HepG2 (cell line): ENCODE measurements around the gene PARG. TPM values are rescaled to one million over a fixed set of nuclear protein-coding genes. Genes with fewer than 3 reads are reported as not detected.

ENCODE experiments used
- ARID5B ChIP-seq: IDR thresholded peaks from 2 replicates; pipeline ENCODE4 v1.4.0; 2020; ENCODE audit warnings: mild to moderate bottlenecking, missing genetic modification reagents
- ATF7-NPFF ChIP-seq: sonication (generic); formaldehyde crosslinking; IDR thresholded peaks from 2 replicates; pipeline ENCODE4 v1.8.1; 2023; ENCODE audit warnings: mild to moderate bottlenecking, low read depth, missing genetic modification reagents, moderate library complexity
- HIVEP1 ChIP-seq: sonication (generic); formaldehyde crosslinking; IDR thresholded peaks from 2 replicates; pipeline ENCODE4 v1.4.0; 2020; ENCODE audit warnings: mild to moderate bottlenecking, missing genetic modification reagents
- HNRNPLL ChIP-seq: fragments of 200-400 bp; formaldehyde crosslinking; IDR thresholded peaks from 2 replicates; pipeline ENCODE4 v1.6.1; 2017; ENCODE audit warnings: mild to moderate bottlenecking, low read depth, low read length; ENCODE audit not compliant: poor library complexity, severe bottlenecking
- POLR2G ChIP-seq: fragments of 200-400 bp; formaldehyde crosslinking; IDR thresholded peaks from 2 replicates; pipeline ENCODE4 v1.6.1; 2018; ENCODE audit warnings: mild to moderate bottlenecking, low read depth, low read length, moderate library complexity
- WIZ ChIP-seq: sonication (generic); formaldehyde crosslinking; IDR thresholded peaks from 2 replicates; pipeline ENCODE4 v1.5.1; 2020; ENCODE audit warnings: mild to moderate bottlenecking, missing genetic modification reagents
- ZBTB10 ChIP-seq: sonication (generic); formaldehyde crosslinking; IDR thresholded peaks from 2 replicates; pipeline ENCODE4 v1.4.0; 2020; ENCODE audit warnings: missing genetic modification reagents, borderline replicate concordance
- ZNF276 ChIP-seq: sonication (generic); formaldehyde crosslinking; IDR thresholded peaks from 2 replicates; pipeline ENCODE4 v1.4.0; 2020; ENCODE audit warnings: mild to moderate bottlenecking, low read depth, missing genetic modification reagents
- ZNF318 ChIP-seq: sonication (generic); formaldehyde crosslinking; IDR thresholded peaks from 2 replicates; pipeline ENCODE4 v1.4.0; 2020; ENCODE audit warnings: mild to moderate bottlenecking, missing genetic modification reagents
- polyA plus RNA-seq, 8 experiments: library from polyadenylated mRNA; depleted of rRNA in 3 of 8; stranded (reverse) in 7 of 8; unstranded in 1 of 8; fragments of >200 nt; fragmentation: Illumina TruSeq in 4 of 8; extraction: Trizol in 4 of 8; gene quantifications; 2 replicates each; pipeline versions ENCODE4 v1.2.1 to v1.2.3, GENCODE V29; 2011 to 2016; ENCODE audit warnings: low read depth in 4 of 8, missing spikeins in 1 of 8, mixed read lengths in 1 of 8; ENCODE audit not compliant: insufficient read depth in 1 of 8
- total RNA-seq, 5 experiments: library from RNA; depleted of rRNA; stranded (reverse); fragments of >200 nt; fragmentation: Illumina TruSeq; extraction: Trizol; gene quantifications; 2 replicates each; pipeline ENCODE4 v1.2.3, GENCODE V29; 2016; ENCODE audit warnings: low read depth in 1 of 5

The PARG gene
- total and polyA plus RNA-seq, 2 of the 13 experiments (the other 11 are each of a cell fraction or from before 2014, with no cell fraction given) = 11.4 to 37.2 TPM

GRCh38 chr10:49941447-49942338 is at the start of gene PARG, which contains the start of gene TIMM23B (continued):
- TF ChIP-seq ZNF276 (CRISPR knock-in tag) = peak; percentile 71; the same call in 1 of the 2 replicates
- TF ChIP-seq ATF7-NPFF = 0 out of 2 replicates have a peak, but pooled peaks have one; percentile 52
- peak; percentile 74 for TF ChIP-seq POLR2G
- TF ChIP-seq ARID5B = peak; percentile 61; the same call in 1 of the 2 replicates
- 0 out of 2 replicates have a peak, but pooled peaks have one; percentile 26 for TF ChIP-seq ZNF318 (CRISPR knock-in tag)
- TF ChIP-seq HNRNPLL = peak; percentile 61
- TF ChIP-seq ZBTB10 (CRISPR knock-in tag) = peak; percentile 68; the same call in 1 of the 2 replicates
- TF ChIP-seq HIVEP1 (CRISPR knock-in tag) = 0 out of 2 replicates have a peak, but pooled peaks have one; percentile 35
- TF ChIP-seq WIZ = 0 out of 2 replicates have a peak, but pooled peaks have one; percentile 48
